ENCODE results near the gene CHP2.

DNA sequence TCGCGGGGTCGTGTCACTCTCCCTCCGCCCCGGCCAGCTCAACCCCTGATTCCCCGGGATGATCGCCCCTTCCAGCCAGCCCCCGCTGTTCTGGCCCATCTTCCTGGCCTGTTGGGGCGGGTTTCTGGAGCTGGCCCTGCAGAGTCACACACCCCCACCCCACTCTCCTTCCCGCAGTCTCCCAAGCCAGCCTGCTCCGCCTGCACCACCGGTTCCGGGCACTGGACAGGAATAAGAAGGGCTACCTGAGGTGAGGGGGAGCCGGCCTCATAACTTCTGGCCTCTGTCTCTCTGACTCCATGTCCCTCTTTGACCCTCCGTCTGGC, 621 bp downstream of the CHP2 start:
- TF ChIP-seq, protein P1, sequence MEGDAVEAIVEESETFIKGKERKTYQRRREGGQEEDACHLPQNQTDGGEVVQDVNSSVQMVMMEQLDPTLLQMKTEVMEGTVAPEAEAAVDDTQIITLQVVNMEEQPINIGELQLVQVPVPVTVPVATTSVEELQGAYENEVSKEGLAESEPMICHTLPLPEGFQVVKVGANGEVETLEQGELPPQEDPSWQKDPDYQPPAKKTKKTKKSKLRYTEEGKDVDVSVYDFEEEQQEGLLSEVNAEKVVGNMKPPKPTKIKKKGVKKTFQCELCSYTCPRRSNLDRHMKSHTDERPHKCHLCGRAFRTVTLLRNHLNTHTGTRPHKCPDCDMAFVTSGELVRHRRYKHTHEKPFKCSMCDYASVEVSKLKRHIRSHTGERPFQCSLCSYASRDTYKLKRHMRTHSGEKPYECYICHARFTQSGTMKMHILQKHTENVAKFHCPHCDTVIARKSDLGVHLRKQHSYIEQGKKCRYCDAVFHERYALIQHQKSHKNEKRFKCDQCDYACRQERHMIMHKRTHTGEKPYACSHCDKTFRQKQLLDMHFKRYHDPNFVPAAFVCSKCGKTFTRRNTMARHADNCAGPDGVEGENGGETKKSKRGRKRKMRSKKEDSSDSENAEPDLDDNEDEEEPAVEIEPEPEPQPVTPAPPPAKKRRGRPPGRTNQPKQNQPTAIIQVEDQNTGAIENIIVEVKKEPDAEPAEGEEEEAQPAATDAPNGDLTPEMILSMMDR (optimal IDR thresholded peaks at IDR 0.05 in 1 of 3, IDR thresholded peaks at IDR 0.05 in 1 of 3, conservative IDR thresholded peaks at IDR 0.05 in 1 of 3; ENCODE audit: extremely low read depth in 1 of 3, insufficient read depth in 2 of 3, low read length in 3 of 3), result no peak
- TF ChIP-seq EZH2 (IDR thresholded peaks at IDR 0.05; ENCODE audit: low read length), result no peak
